Suprapubic skin (tissue), 4 donors: ENCODE data around the gene FOXJ1. TPM values are rescaled to one million over a fixed set of nuclear protein-coding genes. Genes with fewer than 3 reads are reported as not detected.
A peak's percentile ranks its signal among the peaks of the same experiment; 100 is the strongest.

ENCODE experiments used
- DNase-seq, 2 donors: peaks; one replicate each; pipeline ENCODE4 v3.0.0-alpha.2; 2019; ENCODE audit warnings: low spot score in 2 of 2
- H3K27ac ChIP-seq: fragments of 200-600 bp; sonication (generic); one replicate; pipeline ENCODE4 v1.5.1; 2019
- H3K27me3 ChIP-seq: fragments of 200-600 bp; sonication (generic); one replicate; pipeline ENCODE4 v1.5.1; 2019
- H3K36me3 ChIP-seq: fragments of 200-600 bp; sonication (generic); one replicate; pipeline ENCODE4 v1.5.1; 2019
- H3K4me1 ChIP-seq: fragments of 200-600 bp; sonication (generic); one replicate; pipeline ENCODE4 v1.5.1; 2019
- H3K4me3 ChIP-seq: fragments of 200-600 bp; sonication (generic); one replicate; pipeline ENCODE4 v1.5.1; 2019; ENCODE audit warnings: mild to moderate bottlenecking
- H3K9me3 ChIP-seq: fragments of 200-600 bp; sonication (generic); one replicate; pipeline ENCODE4 v1.5.1; 2019
- CTCF ChIP-seq, 2 donors: fragments of 200-600 bp in 1 of 2; fragments of 450-650 bp in 1 of 2; sonication (generic) in 1 of 2; IDR thresholded peaks; one replicate each; pipeline ENCODE4 v1.5.1; 2016 to 2019; ENCODE audit warnings: antibody characterized with exemption in 2 of 2, mild to moderate bottlenecking in 1 of 2, moderate library complexity in 1 of 2
- EP300 ChIP-seq: sonication (generic); formaldehyde crosslinking; IDR thresholded peaks from one replicate; pipeline ENCODE4 v1.6.1; 2017; ENCODE audit warnings: antibody characterized with exemption
- POLR2A ChIP-seq, 2 donors: fragments of 450-650 bp; IDR thresholded peaks; one replicate each; pipeline ENCODE4 v1.6.1; 2017; ENCODE audit warnings: antibody characterized with exemption in 2 of 2, mild to moderate bottlenecking in 2 of 2, moderate library complexity in 2 of 2
- POLR2AphosphoS5 ChIP-seq, 3 donors: sonication (generic); formaldehyde crosslinking; IDR thresholded peaks; one replicate each; pipeline ENCODE4 v1.6.1; 2017; ENCODE audit warnings: antibody characterized with exemption in 3 of 3
- WGBS: methylation state at CpG from one replicate; pipeline ENCODE4 v1.1.5; 2018; 5-methylcytosine and 5-hydroxymethylcytosine counted together
- total RNA-seq, 4 donors: library from RNA; depleted of rRNA; stranded (reverse); fragments of >200 nt; gene quantifications; one replicate each; pipeline ENCODE4 v1.1.0, GENCODE V29; 2016

The FOXJ1 gene
- total RNA-seq, 4 donors from 2014 or later: 2.1 to 3.6 (median 2.9) TPM

GRCh38 chr17:76182016-76182764 is 41.1 kb upstream of the FOXJ1 start:
- Histone ChIP-seq H3K4me3 (no peak overlapping the region), H3K9me3 (no peaks in the 10 kb centered on the region), H3K36me3 (no peaks in the 10 kb centered on the region), H3K27ac (no peak overlapping the region), H3K4me1 (peaks cover 7% of the 10 kb centered on the region), H3K27me3 (no peaks in the 10 kb centered on the region)
- 13% methylated on average over 9 of the region's 11 CpGs for WGBS
- TF ChIP-seq POLR2AphosphoS5 (IDR thresholded peaks at IDR 0.05) (peak in 2 of 3 donors; percentile 19 to 60), EP300 (no peak), CTCF (IDR thresholded peaks at IDR 0.05) (peak; percentile 58 to 82)
- DNase-seq: peak; percentile 93 to 94

GRCh38 chr17:76179496-76180467 is 38.7 kb upstream of the FOXJ1 start:
- H3K27me3 ChIP-seq: no peaks in the 10 kb centered on the region
- no peaks in the 10 kb centered on the region for H3K36me3 ChIP-seq
- no peak for DNase-seq
- no peak for TF ChIP-seq EP300
- no peak for TF ChIP-seq CTCF (IDR thresholded peaks at IDR 0.05)
- TF ChIP-seq POLR2A (IDR thresholded peaks at IDR 0.05): no peak
- TF ChIP-seq POLR2AphosphoS5 (IDR thresholded peaks at IDR 0.05): no peak
- WGBS: 77% methylated on average over 6 of the region's 6 CpGs
- H3K9me3 ChIP-seq: no peaks in the 10 kb centered on the region
- peaks cover 7% of the 10 kb centered on the region for H3K4me1 ChIP-seq
- H3K27ac ChIP-seq: no peak overlapping the region
- H3K4me3 ChIP-seq: no peak overlapping the region

GRCh38 chr17:76178124-76178523 is 37.1 kb upstream of the FOXJ1 start:
- no peaks in the 10 kb centered on the region for H3K36me3 ChIP-seq
- H3K9me3 ChIP-seq: no peaks in the 10 kb centered on the region
- H3K4me1 ChIP-seq: peaks cover 7% of the 10 kb centered on the region
- DNase-seq: no peak
- no peak overlapping the region for H3K27ac ChIP-seq
- TF ChIP-seq CTCF (IDR thresholded peaks at IDR 0.05) (no peak), POLR2A (IDR thresholded peaks at IDR 0.05) (no peak), POLR2AphosphoS5 (IDR thresholded peaks at IDR 0.05) (no peak), EP300 (no peak)
- no peaks in the 10 kb centered on the region for H3K27me3 ChIP-seq
- no peak overlapping the region for H3K4me3 ChIP-seq
- 86% methylated on average over 6 of the region's 10 CpGs for WGBS

- 77% methylated on average over 14 of the region's 34 CpGs for WGBS
- Histone ChIP-seq H3K36me3 (no peaks in the 10 kb centered on the region), H3K4me1 (peaks cover 2% of the 10 kb centered on the region), H3K4me3 (no peak overlapping the region), H3K27ac (no peak overlapping the region), H3K27me3 (no peaks in the 10 kb centered on the region), H3K9me3 (no peaks in the 10 kb centered on the region)
- TF ChIP-seq POLR2A (IDR thresholded peaks at IDR 0.05): no peak
- TF ChIP-seq POLR2AphosphoS5 (IDR thresholded peaks at IDR 0.05): no peak
- TF ChIP-seq EP300: no peak
- DNase-seq: no peak
These were observed 35.9 kb upstream of the FOXJ1 start for GRCh38 chr17:76176701-76177574.

GRCh38 chr17:76174037-76174436 is 33.0 kb upstream of the FOXJ1 start:
- Histone ChIP-seq H3K27ac (no peak overlapping the region), H3K4me1 (no peaks in the 10 kb centered on the region), H3K4me3 (no peak overlapping the region), H3K36me3 (no peaks in the 10 kb centered on the region), H3K27me3 (no peaks in the 10 kb centered on the region), H3K9me3 (no peaks in the 10 kb centered on the region)
- DNase-seq: no peak
- 83% methylated on average over 9 of the region's 9 CpGs for WGBS
- no peak for TF ChIP-seq POLR2A (IDR thresholded peaks at IDR 0.05)
- TF ChIP-seq CTCF (IDR thresholded peaks at IDR 0.05): no peak
- no peak for TF ChIP-seq EP300
- no peak for TF ChIP-seq POLR2AphosphoS5 (IDR thresholded peaks at IDR 0.05)
